GM18508 (cell line): ENCODE data around the gene C5orf46.
"Not testable (repeated sequence)": the region's sequence is repeated elsewhere in the genome, so short reads cannot be mapped to it uniquely, and the experiment has no call there.

Source experiments
- ATAC-seq: cut with Tn5 transposase; IDR thresholded peaks from one replicate; pipeline ENCODE4 v1.9.1; 2021; ENCODE audit warnings: moderate number of reproducible peaks; ENCODE audit not compliant: insufficient read depth, unreplicated experiment

The C5orf46 gene

DNA sequence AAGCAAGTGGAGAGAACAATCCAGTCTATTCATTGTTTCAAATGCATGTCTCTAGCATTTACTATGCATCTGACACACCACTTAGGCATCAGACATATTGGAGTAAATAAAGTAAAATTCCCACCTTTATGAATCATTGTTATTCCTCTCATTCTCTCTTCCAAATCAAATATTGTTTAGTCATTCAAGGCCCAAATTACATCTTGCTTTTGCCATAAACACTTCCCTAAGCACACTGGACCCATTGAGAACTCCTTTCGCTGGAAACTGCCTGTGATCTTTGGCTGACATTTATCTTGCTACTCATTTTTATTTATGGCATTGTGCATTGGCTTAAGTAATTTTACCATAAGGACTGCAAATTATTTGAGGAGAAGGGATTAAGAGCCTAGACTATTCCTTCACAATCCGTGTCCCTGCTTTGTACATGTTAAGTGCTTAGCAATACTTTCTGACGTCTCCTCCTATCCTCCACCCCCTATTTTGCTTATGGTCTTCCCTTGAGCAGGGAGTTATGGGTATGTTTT lies 7.4 kb downstream of the C5orf46 start:
- no peak for ATAC-seq

DNA sequence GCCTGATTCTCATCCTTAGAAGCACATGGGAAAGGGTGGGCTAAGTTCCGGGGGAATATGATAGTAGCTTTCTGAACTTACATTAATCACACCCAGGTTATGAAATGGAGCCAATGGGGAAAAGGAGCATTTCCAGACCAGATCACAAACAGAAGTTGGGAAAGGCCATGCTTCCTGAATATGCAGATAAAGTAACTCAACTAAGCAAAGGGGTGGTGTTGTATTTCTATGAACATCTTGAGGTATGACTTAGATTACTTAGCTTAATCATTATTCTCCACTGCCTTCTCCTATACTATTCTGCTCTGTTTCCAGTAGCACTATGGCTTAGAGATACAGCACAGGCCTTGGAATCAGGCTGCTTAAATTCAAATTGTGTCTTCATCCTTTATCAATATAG lies 10.5 kb downstream of the C5orf46 start:
- ATAC-seq, result no peak

DNA sequence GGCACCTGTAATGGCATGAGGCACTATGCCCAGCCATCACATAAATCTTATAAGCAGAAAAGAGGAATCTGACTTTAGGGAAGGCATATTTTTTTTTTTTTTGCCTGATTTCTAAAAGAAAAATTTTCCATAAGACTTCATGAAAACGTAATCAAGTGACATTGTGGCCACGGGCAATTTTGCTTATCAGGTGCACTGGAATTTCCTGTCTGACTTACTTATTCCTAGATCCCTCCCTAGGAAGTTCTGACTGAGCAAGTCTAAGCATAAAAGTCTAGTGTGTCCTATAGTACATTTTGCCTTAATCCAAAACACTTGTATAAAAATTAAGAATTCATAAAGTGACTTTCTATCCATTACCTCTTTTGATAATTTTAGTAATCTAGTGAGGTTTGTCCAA lies 12.5 kb downstream of the C5orf46 start:
- ATAC-seq, result no peak

DNA sequence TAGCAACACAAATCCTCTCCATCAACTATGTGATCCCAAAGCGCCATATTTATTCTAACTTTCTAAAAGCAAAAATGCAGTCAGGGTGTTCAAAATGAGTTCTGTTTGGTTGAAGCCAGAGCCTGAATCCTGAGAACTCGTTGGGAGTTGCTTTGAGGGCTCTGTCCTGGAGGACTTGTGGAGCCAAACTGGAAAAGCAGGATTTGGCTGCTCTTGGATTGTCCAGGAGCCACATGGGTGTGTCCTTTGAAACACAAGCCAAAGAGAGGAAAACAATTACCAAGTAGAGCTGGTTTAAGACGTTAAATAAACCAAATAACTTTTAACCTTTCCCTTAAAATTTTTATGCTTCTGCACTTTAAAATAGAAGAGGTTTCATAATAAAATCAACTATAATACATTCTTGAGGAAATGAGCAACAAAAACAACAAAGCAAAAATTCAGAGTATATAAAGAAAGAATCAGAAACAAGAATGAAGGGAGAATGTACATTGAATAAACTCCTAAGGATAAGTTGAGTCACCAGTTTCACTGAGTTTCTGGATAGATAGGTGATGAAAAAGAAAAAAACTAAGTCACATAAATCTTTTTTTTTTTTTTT lies 13.5 kb downstream of the C5orf46 start:
- ATAC-seq, result no peak

DNA sequence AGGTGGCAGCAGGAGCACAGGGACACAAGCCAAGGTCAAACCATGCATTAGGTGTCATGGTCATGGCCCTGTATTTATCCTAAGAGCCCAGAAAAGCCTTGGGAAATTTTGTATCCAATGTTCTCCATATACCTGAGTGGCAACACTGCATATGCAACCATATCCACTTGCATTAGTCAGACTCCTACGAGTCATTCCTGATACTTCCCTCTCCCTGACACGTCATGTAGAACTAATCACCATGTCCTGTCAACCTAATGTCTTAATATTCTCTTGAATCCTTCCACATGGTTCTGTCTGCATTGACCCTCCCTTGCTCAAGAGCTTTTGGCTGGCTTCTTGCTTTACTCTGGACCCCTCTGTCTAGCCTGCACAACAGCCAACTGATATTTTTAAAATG lies 18.4 kb downstream of the C5orf46 start:
- ATAC-seq, result no peak

DNA sequence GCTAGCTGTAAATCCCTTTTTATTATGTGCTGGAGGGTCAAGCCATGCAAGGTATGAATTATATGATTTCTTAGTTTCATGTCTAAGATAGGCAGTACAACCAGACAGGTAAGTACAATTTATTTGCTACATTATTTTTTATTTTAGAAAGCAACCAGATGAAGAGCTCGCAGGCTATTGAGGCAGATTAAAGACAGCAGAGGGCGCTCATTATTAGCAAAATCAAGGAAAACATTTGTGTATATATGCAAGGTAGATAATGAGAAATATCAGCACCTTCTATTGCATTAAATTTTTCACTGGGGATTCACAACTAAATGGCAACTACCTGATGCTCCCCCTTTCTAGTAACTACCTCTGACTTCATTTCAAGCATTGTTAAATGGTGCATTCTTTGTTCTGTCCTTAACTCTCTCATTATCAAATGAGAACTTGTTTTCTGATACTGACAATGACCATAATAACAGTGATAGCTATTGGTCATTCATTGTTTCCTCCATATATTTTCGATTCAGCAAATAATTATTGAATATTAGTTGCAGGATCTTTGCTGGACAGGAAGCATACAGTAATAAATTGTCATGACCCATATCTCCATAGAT lies 19.2 kb downstream of the C5orf46 start:
- no peak for ATAC-seq

DNA sequence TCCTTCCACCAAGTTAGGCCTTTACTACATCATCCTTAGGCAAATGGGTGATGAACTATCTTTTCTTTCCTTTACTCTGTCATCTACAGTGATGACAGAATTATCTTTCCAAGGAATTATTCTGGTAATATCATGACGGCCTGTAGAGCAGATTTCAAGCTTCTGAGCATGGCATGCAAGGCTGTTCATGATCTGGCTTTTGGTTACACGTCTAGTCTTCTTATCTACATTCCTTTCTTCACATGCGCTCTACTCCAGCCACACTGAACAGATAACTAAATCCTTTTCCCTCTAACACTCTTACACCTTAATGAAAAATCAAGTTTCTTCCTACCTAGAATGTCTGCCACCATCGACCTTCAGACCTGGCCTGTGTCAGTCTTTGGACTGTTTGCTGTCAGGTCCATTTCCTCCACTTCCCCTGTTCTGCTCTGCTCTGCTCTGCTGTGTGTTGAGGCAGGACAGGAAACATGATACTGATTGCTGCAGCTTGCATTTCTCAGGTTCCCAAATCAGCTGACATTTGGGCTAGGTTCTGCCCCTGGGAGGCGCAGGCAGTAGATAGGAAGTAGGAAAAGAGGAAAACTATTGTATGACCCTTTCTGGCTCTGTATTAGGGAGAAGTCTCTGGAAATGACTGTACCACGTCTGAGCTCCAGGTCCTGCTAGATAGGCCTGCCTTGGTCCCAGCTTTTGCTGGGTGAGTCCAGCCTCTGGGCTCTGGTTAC lies 23.6 kb downstream of the C5orf46 start:
- ATAC-seq, result no peak

DNA sequence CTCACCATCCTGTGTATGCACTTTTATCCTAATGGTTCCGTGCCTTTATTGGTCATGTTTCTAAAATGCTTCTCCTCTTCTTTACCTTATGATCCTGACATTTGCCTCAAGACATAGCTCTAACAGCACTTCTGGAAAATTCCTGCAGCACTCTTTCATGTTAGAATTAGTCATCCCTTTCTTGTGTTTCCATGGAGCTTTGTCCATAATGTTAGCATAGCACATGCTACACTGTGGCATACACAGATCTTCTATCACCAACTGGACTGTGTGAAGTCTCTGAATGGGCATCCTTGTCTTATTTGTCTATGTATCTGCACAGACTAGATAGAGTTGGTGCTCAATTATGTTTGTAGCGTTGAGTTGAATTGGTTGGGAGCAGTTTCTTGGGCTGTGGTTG lies 25.9 kb downstream of the C5orf46 start:
- ATAC-seq, result no peak

DNA sequence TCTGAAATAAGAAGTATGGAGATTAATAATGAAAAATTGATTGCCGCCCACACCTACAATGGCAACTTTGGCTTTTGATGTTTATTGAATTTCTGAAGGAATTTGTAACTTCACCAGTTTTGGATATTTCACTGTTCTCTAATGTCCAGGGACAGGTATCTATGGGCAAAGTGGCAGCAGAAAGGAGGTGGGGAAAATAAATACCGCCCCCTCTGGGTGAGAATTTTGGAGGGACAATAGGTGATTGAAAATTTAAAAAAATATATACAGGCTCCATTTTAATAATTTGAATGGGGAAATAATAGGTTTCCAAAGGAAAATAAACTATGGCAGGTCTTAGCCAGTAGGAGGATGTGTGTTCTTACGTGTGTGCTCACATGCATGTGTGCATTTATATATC lies 26.6 kb downstream of the C5orf46 start:
- no peak for ATAC-seq

DNA sequence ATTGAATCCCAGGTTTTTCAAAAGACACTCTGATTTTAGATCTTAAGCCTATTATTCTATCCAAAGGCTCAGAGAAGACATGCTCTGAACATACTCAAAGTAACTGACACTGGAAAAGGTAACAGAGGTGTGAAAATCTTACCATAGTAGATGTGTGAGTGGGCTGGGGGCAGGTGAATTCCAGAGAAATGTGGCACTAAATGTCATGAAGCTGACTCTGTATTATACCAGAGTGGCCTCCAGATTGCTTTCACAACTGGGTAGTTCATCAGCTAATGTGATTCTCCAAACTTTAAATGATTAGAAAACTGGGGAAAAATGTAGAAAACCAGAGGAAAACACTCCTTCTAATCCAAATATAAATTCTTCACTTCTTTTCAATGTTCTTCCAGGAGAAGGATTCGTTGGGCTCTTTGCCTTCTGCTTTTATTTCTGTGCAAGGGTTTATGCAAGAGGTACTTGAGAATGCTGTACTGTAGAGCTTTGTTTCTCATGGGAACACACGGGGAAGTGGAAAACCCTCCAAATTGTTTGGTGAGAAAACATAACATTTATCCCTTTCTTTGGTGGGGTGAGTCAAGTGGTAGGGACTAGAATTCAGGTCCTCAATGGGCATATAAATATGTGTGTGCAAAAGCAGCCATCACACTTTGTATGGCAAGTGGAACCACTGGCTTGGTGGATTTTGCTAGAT lies 28.1 kb downstream of the C5orf46 start, which contains the start of gene SCGB3A2:
SCGB3A2 (plus strand) TSS at position 646 of the 694 bp plus-strand sequence. CDS start 93 bp downstream, outside the sequence.
- ATAC-seq, result no peak

DNA sequence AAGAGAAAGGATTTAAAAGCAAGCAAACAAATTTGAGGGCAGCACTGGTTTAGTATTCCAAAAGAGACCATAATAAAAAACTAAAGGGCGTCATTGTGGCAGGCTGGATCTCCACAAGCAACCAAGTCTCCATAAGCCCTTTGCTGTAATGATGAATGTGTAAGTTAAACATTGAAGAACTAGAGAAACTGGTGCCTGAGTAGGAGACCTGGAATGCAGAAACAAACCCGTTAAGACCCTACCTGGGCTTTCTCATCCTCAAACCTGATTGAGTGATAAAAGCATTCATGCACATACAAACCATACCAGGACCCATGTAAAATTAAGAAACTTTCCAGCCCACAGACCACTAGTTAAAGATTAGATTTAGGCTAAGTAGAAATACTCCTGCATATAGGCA lies 29.7 kb downstream of the C5orf46 start:
- ATAC-seq, result no peak

DNA sequence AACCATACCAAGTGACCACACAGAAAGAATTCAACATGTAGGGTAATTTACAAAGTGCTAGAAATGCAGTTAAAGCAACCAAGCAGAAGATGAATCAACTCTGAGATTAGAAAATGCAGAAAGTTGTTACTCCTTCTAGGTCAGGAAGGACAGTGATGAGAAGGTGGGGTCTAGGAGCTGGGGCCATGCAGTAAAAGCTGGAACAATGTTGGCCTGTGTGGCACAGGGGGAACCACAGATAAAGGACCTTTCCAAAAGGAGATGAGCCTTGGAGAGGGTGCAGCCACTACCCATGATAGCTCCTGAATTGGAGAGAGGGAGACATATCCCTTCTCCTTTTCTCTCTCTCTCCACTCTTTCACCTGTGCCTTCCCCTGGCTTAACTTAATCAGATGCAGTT lies 30.2 kb downstream of the C5orf46 start:
- no peak for ATAC-seq

DNA sequence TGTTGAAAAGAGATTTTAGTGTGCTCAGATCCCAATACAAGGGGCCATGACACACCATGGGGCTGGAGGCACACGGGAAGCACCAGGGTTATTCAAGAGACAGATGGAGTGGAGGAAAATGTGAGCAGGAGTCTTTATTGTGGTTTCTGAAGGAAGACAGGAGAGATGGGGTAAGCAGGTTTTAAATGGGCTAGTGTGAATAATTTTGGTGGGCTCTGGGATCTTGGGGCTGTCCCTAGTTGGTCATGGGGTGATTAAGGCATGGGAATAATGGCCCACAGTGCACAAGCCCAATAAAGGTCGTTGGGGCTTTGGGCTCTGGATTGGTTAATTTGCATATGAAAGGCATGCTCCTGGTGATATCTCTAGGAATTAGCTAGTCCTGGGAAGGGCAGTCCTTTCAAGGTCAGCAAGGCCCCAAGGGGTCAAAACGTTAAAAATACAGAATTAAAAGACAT lies 31.4 kb downstream of the C5orf46 start:
- no peak for ATAC-seq

DNA sequence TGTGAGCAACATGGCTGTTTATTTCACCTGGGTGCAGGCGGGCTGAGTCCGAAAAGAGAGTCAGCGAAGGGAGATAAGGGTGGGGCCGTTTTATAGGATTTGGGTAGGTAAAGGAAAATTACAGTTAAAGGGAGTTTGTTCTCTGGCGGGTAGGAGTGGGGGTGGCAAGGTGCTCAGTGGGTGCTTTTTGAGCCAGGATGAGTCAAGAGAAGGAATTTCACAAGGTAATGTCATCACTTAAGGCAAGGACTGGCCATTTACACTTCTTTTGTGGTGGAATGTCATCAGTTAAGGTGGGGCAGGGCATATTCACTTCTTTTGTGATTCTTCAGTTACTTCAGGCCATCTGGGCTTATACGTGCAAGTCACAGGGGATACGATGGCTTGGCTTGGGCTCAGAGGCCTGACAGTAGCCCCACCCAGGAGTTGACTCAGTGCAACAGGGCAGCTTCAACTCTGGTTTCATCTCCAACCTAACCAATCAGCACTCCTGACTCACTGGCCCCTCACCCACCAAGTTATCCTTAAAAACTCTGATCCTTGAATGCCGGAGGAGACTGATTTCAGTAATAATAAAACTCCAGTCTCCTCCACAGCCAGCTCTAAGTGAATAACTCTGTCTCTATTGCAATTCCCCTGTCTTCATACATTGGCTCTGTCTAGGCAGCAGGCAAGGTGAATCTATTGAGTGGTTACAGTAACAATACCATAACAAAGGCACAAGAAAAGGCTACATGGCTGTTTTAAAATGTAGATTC lies 32.0 kb downstream of the C5orf46 start:
- ATAC-seq, result not testable (repeated sequence)

DNA sequence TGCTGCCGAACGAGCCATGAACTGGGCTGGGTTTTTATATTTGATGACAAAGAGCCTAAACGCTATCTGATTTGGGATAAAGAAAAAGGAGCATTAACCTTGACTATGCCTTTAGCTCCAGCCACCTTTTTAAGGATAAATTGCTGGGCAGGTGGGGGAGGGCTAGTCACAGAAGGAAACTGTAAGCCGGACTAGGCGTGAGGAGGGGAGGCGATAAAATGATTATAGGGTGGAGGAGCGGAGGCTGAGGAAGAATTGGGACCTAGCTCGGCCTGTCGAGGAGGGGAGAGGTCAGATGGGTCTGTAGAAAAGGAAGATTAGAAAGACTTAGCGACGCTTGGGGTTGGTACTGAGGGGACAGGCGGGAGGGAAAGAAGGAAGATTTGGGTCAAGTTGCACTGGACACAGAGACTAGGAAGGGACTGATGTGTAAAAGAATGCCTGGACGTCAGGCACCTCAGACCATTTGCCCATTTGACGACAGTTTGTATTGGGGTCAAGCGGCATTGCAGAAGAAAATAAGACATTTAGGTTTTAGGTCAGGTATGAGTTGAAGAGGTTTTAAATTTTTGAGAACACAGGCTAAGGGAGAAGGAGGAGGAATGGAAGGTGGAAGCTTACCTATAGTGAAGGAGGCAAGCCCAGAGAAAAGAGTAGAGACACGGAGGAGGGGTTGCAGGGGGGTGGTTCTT lies 33.4 kb downstream of the C5orf46 start:
- not testable (repeated sequence) for ATAC-seq

DNA sequence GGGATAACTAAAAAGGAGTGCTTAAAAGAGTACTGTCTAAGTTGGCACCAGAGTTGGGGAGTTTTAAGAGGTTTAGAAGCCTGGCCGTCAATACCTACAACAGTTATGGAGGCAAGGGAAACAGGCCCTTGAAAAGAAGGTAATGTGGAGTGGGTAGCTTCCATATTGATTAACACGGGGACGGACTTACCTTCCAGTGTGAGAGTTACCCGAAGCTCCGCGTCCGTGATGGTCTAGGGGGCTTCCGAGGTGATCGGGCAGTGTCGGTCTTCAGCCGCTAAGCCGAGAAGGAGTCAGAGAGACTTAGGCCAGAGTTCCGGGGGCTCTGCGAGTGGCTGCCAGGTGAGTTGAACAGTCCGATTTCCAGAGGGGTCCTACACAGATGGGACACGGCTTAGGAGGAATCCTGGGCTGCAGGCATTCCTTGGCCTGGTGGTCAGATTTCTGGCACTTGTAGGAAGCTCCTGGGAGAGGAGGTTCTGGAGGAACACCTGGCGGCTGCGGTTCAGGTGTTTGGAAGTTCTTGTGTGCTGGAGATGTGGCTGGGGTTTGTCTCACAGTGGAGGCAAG lies 34.3 kb downstream of the C5orf46 start:
- not testable (repeated sequence) for ATAC-seq

DNA sequence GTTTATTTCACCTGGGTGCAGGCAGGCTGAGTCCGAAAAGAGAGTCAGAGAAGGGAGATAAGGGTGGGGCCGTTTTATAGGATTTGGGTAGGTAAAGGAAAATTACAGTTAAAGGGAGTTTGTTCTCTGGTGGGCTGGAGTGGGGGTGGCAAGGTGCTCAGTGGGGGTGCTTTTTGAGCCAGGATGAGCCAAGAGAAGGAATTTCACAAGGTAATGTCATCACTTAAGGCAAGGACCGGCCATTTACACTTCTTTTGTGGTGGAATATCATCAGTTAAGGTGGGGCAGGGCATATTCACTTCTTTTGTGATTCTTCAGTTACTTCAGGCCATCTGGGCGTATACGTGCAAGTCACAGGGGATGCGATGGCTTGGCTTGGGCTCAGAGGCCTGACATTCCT lies 36.4 kb downstream of the C5orf46 start:
- ATAC-seq, result not testable (repeated sequence)

DNA sequence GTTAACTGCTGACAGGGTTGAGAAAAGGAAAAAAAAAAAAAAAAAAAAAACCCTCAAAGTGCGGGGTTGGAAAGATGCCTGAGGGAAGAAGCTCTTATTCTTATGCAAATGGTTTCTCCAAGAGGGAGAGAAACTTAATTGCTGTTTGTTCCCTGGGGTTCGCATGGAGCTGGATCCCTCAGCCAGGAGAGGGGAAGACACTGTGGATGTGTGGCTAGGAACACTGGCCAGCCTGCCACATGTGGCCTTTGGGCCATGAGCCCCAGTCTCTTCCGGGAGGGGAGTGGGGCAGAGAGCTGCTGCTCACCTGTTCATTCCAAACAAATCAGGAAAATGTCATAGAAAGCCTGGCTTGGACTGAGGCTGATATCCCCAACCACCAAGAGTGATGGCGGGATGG lies 37.2 kb downstream of the C5orf46 start:
- ATAC-seq, result no peak
